GM10248 (cell line): ENCODE data around the gene MRC2.

Experiments
- CTCF ChIA-PET: fragments of 300-600 bp; sonication (Branson Sonifier 250); formaldehyde crosslinking; extraction: SDS; loops from one replicate; lab custom pipeline; 2021; ENCODE audit warnings: antibody characterized with exemption; lab: Yijun Ruan, JAX
- POLR2A ChIA-PET: fragments of 350-650 bp; sonication (Branson Sonifier 250); formaldehyde crosslinking; extraction: SDS; loops from one replicate; lab custom pipeline; 2020; ENCODE audit warnings: antibody characterized with exemption; lab: Yijun Ruan, JAX
- DNase-seq: peaks from one replicate; pipeline ENCODE4 v3.0.0; 2012; ENCODE audit errors: extremely low spot score
- TF ChIP-seq, protein P1 (sequence below): IDR thresholded peaks from 2 replicates; pipeline ENCODE4 v1.5.1; 2012; ENCODE audit warnings: mild to moderate bottlenecking, low read depth; ENCODE audit errors: extremely low read depth, missing control alignments, control extremely low read depth

Gene MRC2

GRCh38 chr17:62714016-62714777 lies 86.7 kb downstream of the MRC2 start:
- CTCF ChIA-PET, result interaction anchor here (1.3 kb wide), 1 partner anchor 21 kb away, joined by 3 read pairs; no protein-coding TSS in a partner anchor

DNA sequence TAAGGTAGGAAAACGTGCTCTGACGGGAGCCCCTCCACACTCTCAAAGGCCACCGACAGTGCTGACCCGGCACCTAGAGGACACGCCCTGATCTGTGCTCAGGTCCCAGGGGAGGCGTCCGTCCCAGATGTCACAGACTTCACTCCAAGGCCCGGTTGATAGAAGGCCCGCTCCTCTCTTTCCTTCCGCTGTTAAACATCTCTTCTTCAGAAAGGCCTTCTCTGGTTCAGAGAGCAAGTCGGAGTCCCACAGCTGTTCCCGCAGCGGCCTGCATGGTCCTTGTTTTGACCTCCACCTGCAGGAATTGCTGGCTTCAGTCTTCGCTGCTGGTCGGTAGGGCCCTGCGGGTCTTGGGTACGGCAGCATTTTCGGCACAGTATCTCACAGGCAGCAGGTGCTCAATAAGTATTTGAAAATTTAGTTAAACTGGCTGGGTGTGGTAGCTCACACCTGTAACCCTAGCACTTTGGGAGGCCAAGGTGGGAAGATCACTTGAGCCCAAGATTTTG lies 88.5 kb downstream of the MRC2 start:
- ChIA-PET CTCF (no interaction called here), POLR2A (no interaction called here)
- TF ChIP-seq, protein P1, sequence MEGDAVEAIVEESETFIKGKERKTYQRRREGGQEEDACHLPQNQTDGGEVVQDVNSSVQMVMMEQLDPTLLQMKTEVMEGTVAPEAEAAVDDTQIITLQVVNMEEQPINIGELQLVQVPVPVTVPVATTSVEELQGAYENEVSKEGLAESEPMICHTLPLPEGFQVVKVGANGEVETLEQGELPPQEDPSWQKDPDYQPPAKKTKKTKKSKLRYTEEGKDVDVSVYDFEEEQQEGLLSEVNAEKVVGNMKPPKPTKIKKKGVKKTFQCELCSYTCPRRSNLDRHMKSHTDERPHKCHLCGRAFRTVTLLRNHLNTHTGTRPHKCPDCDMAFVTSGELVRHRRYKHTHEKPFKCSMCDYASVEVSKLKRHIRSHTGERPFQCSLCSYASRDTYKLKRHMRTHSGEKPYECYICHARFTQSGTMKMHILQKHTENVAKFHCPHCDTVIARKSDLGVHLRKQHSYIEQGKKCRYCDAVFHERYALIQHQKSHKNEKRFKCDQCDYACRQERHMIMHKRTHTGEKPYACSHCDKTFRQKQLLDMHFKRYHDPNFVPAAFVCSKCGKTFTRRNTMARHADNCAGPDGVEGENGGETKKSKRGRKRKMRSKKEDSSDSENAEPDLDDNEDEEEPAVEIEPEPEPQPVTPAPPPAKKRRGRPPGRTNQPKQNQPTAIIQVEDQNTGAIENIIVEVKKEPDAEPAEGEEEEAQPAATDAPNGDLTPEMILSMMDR, result no peak
- DNase-seq, result no peak

More at GRCh38 chr17:62714016-62714777, 86.7 kb downstream of the MRC2 start:
- TF ChIP-seq, protein P1, result no peak
- POLR2A ChIA-PET, result no interaction called here
- DNase-seq, result no peak

- ChIA-PET CTCF (interaction anchor here (0.7 kb wide), 1 partner anchor 164 kb away, joined by 3 read pairs; no protein-coding TSS in a partner anchor), POLR2A (no interaction called here)
- TF ChIP-seq, protein P1, result no peak
- no peak for DNase-seq
Measured at GRCh38 chr17:62716834-62717588, 89.5 kb downstream of the MRC2 start.

GRCh38 chr17:62717589-62717855 lies 90.1 kb downstream of the MRC2 start:
- no peak for DNase-seq
- TF ChIP-seq, protein P1, result no peak
- ChIA-PET CTCF (interaction anchor here (0.7 kb wide), 1 partner anchor 165 kb away, joined by 3 read pairs; no protein-coding TSS in a partner anchor), POLR2A (no interaction called here)

- POLR2A ChIA-PET, result no interaction called here
- TF ChIP-seq, protein P1, result no peak
- CTCF ChIA-PET, result no interaction called here
- no peak for DNase-seq
Measured at GRCh38 chr17:62717889-62718288, 90.4 kb downstream of the MRC2 start.

- no peak for DNase-seq
- ChIA-PET CTCF (no interaction called here), POLR2A (no interaction called here)
- TF ChIP-seq, protein P1, result no peak
Measured at GRCh38 chr17:62718429-62718828, 91.0 kb downstream of the MRC2 start.
